Activated T-cell treated with anti-CD3 and anti-CD28 coated beads for 24 hours (primary cell): Measurements from ENCODE around the gene MYO9B.
"Not testable (repeated sequence)": the region's sequence is repeated elsewhere in the genome, so short reads cannot be mapped to it uniquely, and the experiment has no call there.

Source experiments
- DNase-seq: peaks from one replicate; pipeline ENCODE4 v3.0.0-alpha.2; 2020; ENCODE audit warnings: low read depth

MYO9B gene

DNA sequence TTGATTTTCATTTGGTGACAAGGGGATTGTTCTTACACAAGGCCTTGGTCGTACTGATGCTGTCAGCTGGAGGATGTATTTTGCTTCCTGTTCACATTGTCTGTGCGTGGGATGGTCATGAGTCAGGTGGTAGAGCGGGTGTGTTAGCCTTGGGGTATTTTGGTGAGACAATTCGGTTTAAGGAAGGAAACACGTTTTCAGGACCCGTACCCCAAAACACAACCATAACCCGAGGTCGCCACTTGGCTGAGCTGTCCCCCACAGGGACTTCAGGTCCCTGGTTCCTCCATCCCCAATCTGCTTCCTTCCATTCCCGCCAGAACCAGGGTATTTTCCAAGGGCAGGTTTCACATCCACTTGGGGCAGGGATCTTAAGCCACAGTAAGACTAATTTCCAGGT, 15.0 kb downstream of the MYO9B start:
- no peak for DNase-seq

DNA sequence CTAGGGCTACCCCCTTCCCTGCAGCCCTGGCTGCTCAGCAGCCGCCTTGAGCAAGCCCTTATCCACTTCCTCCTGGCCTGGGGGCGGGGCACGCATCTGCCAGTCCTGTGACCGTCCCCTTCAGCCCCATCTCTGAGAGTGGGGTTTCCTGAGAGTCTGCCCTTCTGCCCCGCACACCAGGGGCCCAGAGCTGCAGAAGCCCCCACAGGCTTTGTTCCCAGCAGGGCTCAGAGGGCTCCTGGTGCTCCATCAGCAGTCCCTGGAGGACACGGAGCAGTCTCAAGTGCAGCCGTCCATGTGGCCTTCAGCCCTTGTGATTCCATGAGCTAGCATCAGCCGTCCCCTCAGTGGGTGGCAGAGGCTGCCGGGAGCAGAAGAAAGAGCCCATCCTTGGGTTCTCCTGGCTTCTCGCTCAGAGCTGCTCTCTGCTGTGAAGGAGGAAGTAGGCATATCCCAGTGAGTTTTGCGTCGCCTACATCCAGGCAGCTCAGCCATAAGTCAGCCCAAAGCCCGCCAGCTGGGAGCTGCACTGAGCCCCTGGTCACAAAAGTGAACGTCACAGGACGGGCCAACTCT, 16.3 kb downstream of the MYO9B start:
- DNase-seq = no peak

DNA sequence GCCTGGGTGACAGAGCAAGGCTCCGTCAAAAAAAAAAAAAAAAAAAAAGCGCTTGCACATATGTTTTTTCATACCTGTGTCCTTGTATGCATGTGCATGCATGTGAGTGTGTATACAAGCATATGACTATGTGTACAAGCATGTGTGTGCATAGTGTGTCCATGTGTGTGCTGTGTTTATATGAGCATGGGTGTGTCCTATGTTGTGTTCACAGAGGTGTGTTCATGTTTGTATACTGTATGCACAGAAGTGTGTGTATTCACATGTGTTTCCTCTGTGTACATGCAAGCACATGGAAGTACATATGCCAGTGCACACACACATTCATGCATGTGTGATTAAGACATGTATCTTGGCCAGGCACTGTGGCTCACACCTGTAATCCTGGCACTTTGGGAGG, 17.1 kb downstream of the MYO9B start:
- no peak for DNase-seq

DNA sequence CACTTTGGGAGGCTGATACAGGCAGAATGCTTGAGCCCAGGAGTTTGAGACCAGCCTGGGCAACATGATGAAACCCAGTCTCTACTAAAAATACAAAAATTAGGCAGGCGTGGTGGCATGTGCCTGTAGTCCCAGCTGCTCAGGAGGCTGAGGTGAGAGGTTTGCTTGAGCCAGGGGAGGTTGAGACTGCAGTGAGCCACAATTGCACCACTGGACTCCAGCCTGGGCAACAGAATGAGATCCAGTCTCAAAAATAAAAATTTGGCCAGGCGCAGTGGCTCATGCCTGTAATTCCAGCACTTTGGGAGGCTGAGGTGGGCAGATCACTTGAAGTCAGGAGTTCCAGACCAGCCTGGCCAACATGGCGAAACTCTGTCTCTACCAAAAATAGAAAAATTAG, 19.1 kb downstream of the MYO9B start:
- DNase-seq = not testable (repeated sequence)

DNA sequence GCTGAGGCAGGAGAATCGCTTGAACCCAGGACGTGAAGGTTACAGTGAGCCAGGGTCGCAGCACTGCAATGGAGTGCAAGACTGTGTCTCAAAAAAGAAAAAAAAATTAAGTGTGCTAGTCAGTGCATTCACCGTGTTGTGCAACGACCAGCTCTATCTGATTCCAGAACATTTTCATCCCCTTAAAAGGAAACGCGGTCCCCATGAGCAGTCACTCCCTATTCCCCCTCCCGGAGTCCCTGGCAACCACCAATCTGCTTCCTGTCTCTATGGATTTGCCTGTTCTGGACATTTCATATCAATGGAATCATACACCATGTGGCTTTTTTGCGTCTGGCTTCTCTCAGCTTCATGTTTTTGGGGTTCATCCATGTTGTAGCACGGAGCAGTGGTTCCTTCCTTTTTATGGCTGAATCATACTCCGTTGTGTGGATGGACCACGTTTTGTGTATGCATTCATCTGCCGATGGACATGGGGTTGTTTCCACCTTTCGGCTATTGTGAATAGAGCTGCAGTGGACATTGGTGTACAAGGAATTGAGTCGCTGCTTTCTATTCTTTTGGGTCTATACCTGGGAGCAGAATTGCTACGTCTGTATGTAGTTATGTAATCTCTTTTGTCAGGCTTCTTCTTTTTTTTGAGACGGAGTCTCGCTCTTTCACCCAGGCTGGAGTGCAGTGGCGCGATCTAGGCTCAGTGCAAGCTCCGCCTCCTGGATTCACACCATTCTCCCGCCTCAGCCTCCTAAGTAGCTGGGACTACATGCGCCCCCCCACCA, 19.8 kb downstream of the MYO9B start:
- DNase-seq = no peak

DNA sequence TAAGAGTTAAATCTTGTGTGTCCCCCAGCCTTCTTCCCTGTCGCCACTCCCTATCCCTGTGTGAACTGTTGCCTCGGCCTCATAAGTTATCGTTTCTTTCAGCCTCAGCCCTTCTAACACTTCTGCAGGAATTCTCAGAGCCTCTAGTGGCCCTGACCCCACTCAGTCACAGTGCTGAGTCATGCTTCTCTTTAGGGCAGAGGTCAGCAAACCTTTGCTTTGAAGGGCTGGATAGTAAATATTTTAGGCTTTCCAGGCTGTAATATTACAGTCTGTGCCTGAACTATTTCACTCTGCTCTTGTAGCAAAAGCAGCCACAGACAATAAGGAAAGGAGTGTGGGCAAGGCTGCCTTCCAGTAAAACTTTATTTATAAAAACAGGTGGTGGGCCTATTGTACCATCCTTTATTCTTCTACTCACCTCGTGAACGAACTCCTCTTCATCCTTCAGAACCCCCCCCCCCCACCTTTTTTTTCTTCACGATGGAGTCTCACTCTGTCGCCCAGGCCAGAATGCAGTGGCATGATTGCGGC, 22.1 kb downstream of the MYO9B start:
- no peak for DNase-seq

DNA sequence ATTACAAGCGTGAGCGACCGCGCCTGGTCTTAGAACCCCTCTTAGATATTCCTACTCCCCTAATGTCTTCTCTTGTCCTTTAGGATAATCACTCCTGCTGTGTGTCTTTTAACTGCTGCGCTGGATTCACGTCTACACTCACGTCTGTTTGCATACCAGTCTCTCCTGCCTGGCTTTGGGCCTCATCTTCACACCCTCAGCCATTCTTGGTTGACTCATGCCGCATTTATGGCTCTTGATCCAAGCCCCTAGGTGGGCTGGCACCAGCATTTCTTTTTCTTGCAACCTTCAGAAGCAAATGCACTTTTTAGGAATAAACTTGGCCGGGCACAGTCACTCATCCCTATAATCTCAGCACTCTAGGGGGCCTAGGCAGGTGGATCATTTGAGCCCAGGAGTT, 22.7 kb downstream of the MYO9B start:
- no peak for DNase-seq

DNA sequence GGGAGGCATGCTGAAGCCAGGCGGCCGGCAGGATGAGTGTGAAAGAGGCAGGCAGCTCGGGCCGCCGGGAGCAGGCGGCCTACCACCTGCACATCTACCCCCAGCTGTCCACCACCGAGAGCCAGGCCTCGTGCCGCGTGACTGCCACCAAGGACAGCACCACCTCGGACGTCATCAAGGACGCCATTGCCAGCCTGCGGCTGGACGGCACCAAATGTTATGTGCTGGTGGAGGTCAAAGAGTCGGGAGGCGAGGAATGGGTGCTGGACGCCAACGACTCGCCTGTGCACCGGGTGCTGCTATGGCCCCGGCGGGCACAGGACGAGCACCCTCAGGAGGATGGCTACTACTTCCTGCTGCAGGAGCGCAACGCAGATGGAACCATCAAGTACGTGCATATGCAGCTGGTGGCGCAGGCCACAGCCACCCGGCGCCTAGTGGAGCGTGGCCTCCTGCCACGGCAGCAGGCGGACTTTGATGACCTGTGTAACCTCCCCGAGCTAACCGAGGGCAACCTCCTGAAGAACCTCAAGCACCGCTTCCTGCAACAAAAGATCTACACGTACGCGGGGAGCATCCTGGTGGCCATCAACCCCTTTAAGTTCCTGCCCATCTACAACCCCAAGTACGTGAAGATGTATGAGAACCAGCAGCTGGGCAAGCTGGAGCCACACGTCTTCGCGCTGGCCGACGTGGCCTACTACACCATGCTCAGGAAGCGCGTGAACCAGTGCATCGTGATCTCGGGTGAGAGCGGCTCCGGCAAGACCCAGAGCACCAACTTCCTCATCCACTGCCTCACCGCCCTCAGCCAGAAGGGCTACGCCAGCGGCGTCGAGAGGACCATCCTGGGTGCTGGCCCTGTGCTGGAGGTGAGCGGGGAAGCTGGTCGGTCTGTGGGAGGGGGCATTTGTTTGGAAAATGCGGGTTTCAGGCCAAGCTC, 26.4 kb downstream of the MYO9B start:
- DNase-seq = no peak

DNA sequence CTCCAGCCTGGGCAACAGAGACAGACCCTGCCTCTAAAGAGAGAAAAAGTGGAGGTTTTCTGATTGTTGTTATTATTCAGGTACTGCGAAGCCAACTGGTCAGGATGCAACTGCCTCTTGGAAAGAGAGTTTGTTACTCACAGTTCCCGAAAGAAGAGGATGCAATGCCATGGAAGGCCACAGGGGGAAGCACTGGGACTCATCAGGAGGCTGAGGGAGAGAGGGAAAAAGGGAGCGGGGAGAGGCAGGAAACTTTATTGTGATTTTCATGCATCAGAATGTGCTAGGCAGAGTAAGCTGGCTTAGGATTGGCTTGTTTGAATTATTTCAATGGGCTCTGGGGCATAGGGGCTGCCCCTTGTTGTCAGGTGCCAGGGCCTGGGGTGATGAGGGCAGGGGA, 27.6 kb downstream of the MYO9B start:
- DNase-seq = no peak

DNA sequence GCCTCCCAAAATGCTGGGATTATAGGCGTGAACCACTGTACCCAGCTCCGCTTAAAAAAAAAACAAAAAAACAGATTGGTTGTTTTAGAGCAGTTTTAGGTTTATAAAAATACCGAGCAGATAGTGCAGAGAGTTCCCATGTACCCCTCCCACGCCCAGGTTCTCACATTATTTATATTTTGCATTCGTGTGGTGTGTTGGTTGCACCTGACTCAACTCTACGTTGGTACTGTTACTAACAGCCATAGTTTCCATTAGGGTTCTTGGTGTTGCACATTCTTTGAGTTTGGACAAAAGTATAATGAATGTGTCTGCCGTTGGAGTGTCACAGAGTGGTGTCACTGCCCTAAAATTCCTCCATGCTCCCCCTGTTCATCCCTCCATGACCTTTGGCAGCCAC, 29.1 kb downstream of the MYO9B start:
- DNase-seq = no peak

DNA sequence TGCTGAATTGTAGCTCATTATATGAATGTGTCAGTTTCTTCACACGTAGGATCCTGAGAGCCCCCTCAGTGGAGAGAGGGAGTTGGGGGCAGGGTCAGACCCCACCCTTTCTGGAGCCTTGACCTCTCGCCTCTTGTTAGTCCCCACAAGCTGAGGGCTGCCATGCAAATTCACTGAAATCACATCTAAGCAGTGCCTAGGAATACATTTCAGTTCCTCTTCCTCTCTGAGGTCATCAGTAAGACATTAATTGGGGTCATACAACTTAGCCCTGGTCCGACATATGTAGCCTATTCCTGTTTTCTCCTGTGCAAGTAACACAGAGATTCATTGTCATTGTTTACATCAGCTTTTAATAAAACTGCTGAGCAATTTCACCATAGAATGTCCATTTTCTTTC, 30.0 kb downstream of the MYO9B start:
- no peak for DNase-seq

DNA sequence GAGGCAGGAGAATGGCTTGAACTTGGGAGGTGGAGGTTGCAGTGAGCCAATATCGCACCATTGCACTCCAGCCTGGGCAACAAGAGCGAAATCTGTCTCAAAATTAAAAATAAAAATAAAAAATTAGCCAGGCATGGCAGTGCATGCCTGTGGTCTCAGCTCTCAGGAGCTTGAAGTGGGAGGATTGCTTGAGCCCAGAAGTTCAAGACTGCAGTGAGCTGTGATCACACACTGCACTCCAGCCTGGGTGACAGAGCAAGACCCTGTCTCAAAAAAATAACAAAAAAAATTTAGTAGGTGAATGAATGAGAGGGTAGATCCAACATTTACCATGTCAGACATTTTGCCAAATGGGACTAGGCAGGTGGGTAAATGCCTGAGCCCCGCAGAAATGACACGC, 31.4 kb downstream of the MYO9B start:
- not testable (repeated sequence) for DNase-seq

DNA sequence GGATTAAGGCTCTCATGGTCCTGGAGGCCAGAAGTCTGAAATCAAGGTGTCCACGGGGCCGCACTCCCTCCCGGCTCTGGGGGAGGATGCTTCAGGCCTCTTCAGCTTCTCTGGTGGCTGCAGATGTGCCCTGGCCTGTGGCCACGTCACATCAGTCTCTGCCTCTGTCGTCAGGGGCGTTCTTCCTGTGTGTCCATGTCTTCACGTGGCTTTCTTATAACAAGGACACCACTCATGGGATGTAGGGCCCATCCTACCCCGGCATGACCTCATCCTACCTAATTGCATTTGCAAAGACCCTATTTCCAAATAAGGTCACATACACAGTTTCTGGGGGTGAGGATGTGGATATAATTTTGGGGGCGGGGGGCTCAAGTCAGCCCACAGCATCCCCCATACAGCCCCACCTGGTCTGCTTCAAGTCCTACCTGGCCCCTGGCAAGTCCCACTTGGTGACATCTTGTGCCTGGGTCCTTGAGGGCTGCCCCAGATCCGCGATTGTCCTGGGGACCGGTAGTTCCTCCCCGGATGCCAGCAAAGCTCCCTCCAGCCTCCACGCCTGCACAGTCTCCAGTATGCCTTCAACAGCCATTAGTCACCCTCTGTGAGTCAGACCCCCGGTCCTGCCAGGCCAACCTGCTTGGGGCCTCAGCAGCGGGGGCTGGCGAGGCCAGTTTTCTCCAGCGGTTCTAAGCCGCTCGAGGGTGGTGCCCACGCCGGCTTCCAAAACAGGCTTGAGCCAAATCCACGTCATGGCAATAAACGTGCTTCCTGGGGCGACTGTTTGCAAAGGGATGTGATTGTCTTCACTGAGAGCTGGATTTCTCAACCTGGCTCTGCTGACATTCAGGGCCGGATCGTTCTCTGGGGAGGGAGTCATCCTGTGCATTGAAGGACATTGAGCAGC, 32.2 kb downstream of the MYO9B start:
- DNase-seq = no peak

DNA sequence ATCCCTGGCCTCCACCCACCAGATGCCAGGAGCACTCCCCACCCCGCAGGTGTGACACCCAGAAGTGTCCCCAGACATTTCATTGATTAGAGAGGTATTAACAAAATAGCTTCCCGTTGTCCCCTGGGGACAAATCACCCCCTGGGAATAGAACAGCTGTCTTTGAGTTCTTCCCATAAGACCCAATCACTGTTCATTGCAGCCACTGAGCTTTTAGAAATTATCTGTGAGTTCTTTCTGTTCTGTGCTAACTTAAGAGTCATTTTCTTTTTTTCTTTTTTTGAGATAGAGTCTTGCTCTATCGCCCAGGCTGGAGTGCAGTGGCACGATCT, 32.8 kb downstream of the MYO9B start:
- no peak for DNase-seq

DNA sequence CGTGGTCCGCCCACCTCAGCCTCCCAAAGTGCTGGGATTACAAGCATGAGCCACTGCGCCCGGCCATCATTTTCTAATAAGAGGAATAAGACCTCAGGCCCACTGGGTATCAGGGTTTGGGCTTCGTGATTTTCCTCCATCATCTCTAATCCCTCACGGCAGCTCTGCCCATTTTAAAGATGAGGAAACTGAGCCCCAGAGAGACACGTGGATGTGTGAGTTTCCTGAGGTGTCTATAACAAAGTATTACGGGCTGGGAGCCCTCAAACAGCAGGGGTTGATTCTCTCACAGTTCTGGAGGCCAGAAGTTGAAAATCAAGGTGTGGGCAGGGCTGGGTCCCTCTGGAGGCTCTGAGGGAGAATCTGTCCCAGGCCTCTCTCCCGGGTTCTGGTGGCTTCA, 33.7 kb downstream of the MYO9B start:
- DNase-seq = no peak

DNA sequence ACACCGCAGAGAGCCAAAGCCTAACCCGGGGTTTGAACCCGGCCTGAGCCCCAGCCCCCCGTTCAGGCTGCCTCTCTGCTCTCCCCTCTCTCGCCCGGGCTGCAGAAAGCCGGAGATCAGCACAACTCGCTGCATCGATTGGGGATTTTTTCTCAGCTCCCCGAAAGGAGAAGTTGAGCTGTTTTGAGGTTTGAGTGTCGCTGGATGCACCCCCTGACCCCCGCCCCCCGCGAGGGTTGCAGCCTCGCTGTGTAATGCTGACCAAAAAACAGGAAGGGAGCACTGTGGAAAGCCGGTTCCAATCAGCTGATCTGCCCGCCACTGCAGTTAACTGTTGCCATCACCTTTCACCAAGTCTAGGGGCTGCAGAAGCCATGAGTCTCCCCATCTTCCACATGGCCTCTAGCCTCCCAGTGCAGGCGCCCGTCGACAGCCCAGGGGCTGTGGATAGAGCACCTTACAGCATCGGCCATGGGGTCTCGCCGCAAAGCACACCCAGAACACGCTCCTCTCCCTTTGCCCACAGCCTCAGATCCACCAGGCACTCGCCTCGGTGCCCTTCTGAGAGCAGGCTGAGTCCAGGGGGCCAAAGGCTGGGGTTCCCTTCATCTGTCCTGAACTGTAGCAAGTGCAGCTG, 34.5 kb downstream of the MYO9B start:
- DNase-seq = no peak

DNA sequence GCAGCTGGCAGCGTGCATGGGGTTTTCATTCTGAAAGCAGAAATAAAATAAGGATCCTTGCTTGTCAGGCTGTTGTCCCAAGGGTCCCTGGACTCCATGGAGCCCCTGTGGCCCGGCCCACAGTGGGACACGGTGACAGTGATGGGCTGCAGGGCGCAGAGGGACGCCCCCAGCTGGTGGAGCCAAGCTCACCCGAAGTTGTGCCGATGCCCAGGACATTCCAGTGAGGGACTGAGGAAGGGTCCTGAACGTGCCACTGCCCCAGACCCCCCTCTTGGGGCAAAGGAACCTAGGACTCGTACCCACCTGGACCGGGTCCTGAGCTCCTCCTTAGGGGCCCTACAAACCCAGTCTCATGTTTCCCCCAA, 35.0 kb downstream of the MYO9B start:
- no peak for DNase-seq

DNA sequence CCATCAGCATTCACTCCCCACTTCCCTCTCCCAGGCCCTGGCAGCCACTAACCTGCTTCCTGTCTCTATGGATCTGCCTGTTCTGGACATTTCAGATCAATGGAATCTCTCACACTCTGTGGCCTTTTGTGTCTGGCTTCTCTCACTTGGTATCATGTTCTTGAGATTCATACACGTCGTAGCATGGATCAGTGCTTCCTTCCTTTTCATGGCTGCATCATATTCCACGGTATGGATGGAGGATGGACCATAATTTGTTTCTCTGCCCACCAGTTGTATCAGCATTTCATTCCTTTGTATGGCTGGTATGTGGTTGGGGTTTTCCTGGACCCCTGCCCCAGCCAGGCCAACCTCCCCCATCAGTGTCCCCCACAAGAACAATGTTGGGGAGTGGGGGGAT, 36.2 kb downstream of the MYO9B start:
- DNase-seq = no peak

DNA sequence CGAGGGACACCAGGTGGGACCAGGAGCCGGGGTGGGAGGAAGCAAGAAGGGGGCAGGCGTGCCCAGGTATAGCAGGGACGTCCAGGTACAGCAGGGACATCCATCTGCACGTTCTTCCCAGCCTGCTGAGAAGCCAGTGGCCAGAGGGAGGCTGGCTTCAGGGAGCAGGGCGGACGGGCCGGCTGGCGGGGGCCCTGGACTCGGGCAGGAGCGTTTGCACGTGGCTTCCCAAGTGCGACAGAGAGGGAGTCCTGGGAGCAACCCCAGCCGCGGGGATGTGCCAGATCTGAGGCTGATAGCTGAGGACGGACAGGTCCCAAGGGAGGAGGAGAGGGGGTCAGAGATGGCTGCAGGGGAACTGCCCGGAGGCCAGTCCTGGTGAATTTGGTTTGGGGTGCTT, 36.7 kb downstream of the MYO9B start:
- no peak for DNase-seq

DNA sequence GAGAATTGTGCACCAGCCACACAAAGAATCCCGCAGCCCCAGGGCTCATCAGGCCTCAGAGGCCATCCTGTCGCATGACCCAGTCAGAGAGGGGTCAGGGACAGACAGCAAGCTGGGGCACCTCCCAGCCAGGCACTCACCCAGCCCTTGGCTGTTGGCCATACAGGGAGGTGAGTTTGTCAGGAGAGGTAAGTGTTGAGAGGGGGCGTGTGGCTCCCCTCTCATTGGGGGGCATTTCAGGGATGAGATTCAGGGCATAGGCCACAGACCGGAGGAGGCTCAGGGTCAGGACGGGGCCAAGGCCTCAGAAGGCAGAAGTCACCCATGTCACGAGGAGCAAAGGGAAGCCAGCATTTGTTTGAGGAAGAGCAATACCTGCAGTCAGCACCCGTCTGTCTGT, 37.1 kb downstream of the MYO9B start:
- no peak for DNase-seq

DNA sequence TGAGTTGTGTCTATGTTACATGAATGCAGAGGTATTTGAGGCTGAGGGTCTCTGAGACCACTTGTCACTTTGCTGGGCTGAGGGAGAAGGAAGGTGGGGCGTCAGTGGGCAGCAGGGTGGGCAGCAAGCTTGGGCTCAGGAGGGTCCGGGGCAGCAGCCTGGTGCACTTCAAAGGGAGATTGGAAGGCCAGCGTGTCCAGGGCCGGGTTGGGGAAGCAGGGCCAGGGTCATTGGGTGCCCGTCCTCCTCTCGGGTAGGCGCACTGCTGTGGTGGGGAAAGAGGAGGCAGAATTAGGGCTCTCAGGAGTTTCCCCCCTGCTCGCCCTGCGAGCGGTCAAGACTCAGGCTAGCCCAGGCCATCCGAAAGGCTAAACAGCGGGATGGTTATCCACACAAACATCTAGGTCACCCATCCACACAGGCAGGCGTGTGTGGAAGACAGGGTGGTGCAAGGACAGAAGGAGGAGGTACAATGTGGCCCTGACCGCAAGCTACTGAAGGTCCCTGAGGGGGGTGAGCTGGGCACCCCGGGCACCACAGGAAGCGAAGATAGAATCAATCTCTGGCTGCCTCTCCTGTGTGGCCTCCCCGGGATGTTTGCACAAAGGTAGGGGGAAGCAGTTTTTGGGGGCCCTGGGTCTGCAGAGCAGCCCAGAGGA, 37.7 kb downstream of the MYO9B start:
- DNase-seq = no peak
